Urinary bladder (tissue), 2 donors: ENCODE data around the gene HSFX4. TPM values are rescaled to one million over a fixed set of nuclear protein-coding genes. Genes with fewer than 3 reads are reported as not detected.

Experiments
- polyA plus RNA-seq: library from polyadenylated mRNA; stranded (reverse); fragments of 200-250 nt; gene quantifications from one replicate; pipeline ENCODE4 v1.2.3, GENCODE V29; 2013
- total RNA-seq: library from RNA; depleted of rRNA; stranded (reverse); fragments of >200 nt; gene quantifications from one replicate; pipeline ENCODE4 v1.2.3, GENCODE V29; 2014
- donor health status: healthy.

Gene HSFX4
- total and polyA plus RNA-seq, 2 donors: not detected

Other genes starting within 250 kb of the HSFX4 start
- gene MAGEA11, start 217.5 kb upstream of the HSFX4 start, total RNA-seq: not detected
- not detected for gene MAGEA11, start 217.5 kb upstream of the HSFX4 start, polyA plus RNA-seq
- 0.95 TPM for gene HSFX1, start 155.5 kb upstream of the HSFX4 start, total RNA-seq
- 1.5 TPM for gene HSFX1, start 155.5 kb upstream of the HSFX4 start, polyA plus RNA-seq
- gene MAGEA9, start 147.6 kb upstream of the HSFX4 start, total RNA-seq: not detected
- gene MAGEA9, start 147.6 kb upstream of the HSFX4 start, polyA plus RNA-seq: not detected
- gene MAGEA8, start 48.4 kb upstream of the HSFX4 start, total RNA-seq: not detected
- not detected for gene MAGEA8, start 48.4 kb upstream of the HSFX4 start, polyA plus RNA-seq
- gene EOLA2, start 8.9 kb downstream of the HSFX4 start, total RNA-seq: 11.2 TPM
- gene EOLA2, start 8.9 kb downstream of the HSFX4 start, polyA plus RNA-seq: 30.1 TPM